HG03457 (cell line): ENCODE results near the gene PEAK3.

ENCODE experiments used
- ATAC-seq: cut with Tn5 transposase; IDR thresholded peaks from one replicate; pipeline ENCODE4 v1.9.1; 2021; ENCODE audit warnings: moderate number of reproducible peaks; ENCODE audit not compliant: unreplicated experiment

Gene PEAK3

DNA sequence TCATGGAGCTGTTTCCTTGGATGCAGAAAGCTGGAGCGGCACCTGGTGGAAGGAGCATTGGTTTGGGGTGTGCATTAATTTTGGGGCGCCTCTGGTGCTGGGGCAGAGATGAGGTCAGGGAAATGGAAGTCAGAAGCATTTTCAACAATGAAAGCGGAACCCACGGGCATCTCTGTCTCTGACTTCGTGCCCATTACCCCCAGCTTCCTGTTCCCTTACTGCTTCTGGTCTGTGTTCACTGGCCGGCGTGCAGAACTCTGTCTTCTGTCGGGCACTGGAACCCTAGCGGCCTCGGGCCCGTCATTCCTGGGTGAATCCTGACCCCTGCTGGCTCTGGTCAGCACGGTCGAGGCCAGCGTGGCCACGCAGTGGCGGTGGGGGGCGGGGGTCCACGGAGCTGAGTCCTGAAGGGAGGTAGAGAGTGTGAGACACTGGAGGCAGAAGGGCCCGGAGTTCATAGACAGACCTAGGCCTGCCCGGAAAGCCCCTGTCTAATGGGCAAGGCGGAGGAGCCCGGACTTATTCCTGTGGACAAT is 33.9 kb upstream of the PEAK3 start:
- ATAC-seq = no peak

DNA sequence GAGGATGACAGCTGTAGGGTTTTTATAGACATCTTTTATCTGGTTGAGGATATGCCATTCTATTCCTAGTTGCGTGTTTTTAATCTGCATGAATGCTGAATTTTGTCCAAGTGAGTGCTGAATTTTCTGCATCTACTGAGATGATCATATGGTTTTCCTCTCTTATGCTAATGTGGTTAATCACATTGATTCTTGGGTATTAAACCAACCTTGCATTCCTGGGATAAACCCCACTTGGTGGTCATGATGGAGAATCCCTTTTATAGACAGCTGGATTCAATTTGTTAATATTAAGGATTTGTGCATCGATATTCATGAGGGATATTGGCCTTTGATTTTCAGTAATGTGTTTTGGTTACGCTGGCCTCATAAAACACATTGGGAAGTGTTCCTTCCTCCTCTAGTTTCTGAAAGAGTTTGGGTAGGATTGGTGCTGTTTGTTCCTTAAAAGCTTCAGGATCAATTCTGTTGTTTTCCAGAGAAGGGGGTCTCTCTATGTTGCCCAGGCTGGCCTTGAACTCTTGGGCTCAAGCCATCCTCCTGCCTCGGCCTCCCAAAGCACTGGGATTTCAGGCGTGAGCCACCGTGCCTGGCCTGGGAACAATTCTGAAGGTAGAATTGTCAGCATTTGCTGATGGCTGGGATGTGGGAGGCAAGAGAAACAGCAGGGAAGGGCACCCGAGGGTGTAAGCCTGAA is 33.3 kb upstream of the PEAK3 start:
- no peak for ATAC-seq

DNA sequence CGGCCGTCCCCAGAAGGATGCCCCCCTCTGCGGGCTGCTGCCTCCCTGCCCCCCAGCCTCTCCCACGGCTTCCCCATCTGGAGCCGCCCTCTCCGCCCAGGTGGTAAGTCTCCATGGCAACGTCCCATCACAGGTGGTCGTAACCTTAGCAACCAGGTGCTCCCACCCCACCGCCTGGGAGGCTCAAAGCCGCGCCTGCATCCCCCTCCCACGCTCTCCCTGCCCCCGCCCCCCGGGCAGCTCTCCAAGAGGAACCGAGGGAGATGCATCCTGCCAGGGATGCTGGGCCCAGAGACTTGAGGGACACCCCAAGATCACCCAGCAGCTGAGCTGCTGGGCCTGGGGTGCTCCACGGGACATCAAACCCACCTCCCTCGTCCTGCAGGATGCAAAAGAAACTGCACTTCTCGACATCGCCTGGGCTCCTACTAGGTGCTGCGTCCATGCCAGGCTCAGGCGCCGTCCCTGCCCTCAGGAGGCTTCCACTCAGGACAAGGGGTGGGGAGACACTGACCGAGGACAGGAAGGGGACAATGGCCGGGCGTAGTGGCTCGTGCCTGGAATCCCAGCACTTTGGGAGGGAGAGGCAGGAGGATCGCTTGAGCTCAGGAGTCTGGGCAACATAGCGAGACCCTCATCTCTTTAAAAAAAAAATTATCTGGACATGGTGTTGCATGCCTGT is 31.0 kb upstream of the PEAK3 start:
- ATAC-seq = no peak

GRCh38 chr19:2311093-2311492 is 29.1 kb upstream of the PEAK3 start:
- no peak for ATAC-seq

GRCh38 chr19:2309734-2310362 is 27.9 kb upstream of the PEAK3 start:
- no peak for ATAC-seq

- ATAC-seq = no peak
Measured at GRCh38 chr19:2308114-2308556, 26.2 kb upstream of the PEAK3 start, which contains the start of gene LINGO3. TSS of gene LINGO3 (minus strand) at chr19:2308154. CDS start at chr19:2291776, 16,378 bp downstream.

- no peak for ATAC-seq
Measured at GRCh38 chr19:2307518-2308012, 25.6 kb upstream of the PEAK3 start.

GRCh38 chr19:2306971-2307370 is 25.0 kb upstream of the PEAK3 start:
- ATAC-seq = no peak

DNA sequence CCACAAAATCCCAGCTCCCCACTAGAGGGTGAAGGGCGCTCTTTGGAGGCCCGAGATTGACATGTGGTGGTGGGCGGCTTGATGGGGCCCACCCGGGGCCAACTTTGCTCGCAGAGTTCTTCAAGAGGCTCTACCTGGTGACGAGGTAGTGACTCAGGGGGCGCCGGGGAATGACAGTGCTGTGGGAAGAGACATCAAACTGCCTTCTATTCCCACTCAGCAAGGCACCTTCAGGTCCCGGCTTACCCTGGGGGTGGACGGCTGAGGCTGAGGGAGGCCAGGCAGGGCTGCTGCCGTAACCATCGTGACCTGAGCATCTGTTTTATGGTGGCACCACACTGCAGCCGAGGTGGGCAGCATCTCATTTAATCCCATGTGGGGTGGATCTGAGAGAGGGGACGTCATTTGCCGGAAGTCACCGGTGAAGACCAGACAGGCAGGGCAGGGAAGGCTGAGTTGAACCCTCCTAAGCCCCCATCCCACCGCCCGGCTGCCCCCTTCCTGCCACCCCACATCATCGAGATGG is 24.4 kb upstream of the PEAK3 start:
- no peak for ATAC-seq

- no peak for ATAC-seq
Measured at GRCh38 chr19:2305452-2306280, 23.7 kb upstream of the PEAK3 start.

DNA sequence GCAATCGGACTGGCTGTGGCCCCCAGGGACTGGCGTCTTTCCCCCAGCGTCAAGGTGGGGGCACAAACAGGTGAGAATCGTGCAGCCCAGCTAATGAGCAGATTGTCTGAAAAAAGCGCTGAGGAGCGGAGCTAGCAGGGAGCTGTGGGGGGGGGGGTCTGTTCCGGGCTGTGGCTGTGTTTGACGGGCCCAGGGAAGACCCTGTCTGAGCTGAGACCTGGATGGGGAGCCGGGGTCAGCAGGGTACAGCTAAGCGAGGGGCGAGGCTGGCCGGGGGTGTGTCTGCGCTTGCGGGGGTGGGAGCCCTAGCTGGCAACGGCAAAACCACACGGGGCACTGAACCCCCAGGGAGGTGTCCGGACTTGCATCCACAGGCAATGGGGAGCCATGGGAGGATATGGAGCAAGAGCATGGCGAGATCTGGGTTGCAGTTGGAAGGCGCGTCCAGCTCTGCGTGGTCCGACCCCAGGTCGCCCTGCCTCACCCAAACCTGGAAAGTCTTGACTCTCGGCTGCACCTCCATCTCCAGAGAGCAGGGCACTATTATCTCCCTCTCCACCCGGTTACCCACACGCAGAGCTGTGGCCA is 21.3 kb upstream of the PEAK3 start:
- ATAC-seq = no peak

DNA sequence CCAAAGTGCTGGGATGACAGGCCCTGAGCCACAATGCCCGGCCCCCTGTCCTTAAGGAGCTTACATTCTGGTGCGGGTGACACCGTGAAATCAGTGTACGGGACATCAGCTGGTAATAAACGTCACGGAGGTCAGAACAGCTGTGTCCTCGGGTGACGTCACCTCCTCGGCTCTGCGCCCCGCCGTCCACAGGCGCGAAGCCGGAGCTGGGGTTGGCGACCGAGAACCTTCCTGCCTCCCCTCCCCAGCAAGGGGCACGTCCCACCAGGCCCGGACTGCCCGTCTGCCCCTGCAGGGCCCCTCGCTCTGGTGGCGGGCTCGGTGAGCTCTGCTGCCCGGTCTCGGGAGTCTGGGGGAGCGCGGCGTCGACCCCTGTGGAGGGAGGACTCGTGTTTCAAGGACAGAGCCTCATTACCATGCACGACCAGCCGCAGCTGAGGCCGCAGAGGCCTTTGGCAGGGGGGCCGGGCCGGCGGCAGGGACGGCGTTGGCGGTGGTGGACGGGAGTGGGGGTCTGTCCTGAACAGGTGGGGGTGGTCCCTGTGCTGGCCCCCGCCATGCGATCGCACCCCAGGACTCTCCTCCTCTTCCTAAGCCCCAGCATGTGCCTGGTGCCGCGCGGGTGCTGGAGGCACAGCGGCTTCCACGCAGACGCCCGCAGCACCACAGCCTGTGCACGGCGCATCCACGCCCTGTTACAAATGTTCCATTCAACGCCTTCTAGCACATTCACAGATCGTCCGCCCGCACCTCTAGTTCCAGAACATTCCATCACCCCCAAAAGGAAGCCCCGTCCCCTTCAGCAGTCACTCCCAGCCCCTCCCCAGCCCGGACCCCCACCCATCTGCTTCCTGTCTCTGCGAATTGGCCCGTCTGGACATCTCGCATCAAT is 20.6 kb upstream of the PEAK3 start:
- no peak for ATAC-seq

GRCh38 chr19:2300533-2300932 is 18.6 kb upstream of the PEAK3 start:
- ATAC-seq = no peak

DNA sequence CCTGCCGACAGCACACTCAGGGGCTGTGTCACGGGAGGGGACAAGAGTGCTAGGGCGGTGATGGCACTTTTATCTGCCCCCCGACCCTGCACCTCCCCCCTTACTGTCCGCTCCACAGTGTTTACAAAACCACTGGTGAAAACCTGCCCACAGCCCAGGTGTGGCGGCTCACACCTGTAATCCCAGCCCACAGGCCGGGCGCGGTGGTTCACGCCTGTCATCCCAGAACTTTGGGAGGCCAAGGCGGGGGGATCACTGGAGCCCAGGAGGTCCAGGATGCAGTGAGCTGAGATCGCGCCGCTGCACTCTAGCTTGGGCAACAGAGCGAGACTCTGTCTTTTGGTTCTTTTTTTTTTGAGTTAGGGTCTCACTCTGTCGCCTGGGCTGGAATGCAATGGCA is 14.2 kb upstream of the PEAK3 start:
- no peak for ATAC-seq

- no peak for ATAC-seq
Measured at GRCh38 chr19:2294687-2295335, 12.8 kb upstream of the PEAK3 start.

- no peak for ATAC-seq
Measured at GRCh38 chr19:2291185-2291751, 9.3 kb upstream of the PEAK3 start.

- ATAC-seq = no peak
Measured at GRCh38 chr19:2290441-2291184, 8.6 kb upstream of the PEAK3 start.
